CD4-positive, alpha-beta T cell treated with Interleukin-1 beta for 1 hour (primary cell): ENCODE measurements around the gene VBP1.
"Not testable (repeated sequence)": the region's sequence is repeated elsewhere in the genome, so short reads cannot be mapped to it uniquely, and the experiment has no call there.

Experiments
- DNase-seq, 2 donors: peaks; one replicate each; pipeline ENCODE4 v3.0.0-alpha.2; 2020 to 2022

VBP1 gene, protein sequence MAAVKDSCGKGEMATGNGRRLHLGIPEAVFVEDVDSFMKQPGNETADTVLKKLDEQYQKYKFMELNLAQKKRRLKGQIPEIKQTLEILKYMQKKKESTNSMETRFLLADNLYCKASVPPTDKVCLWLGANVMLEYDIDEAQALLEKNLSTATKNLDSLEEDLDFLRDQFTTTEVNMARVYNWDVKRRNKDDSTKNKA

DNA sequence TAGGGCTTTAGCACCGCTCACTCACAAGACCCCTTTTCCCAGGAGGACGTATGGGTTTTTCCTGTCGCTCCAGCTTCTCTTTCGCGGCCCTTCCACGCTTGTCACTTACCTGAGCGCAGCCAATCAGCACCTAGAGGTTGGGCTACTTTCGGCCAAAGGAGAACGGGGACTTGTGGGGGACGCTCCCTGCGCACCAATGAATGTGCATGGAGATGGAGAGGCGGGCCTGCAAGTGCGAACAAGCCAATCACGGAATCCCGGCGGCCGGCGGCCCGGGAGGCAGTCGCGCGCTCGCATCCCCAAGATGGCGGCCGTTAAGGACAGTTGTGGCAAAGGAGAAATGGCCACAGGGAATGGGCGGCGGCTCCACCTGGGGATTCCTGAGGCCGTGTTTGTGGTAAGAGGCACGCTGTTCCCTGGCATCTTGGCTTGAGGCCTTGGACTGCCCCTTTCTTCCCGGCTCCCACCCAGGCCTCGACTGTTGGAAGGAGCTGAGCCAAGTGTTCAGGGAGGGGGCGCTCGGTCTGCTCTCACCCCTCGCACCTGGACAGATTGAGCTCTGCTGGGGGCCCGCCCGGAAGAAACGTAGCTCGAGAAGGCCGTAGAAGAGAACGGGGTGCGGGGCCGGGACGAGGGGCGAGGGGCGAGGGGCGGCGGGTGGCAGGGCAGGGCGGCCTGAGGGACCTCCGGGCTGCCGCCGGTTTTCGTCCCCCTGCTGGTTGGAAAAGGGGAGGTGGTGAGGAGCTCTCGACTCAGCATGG is at the start of gene VBP1:
Gene VBP1, plus strand, starts transcription at position 282 of the 761 bp plus-strand sequence. Its CDS starts 23 bp downstream, at position 305.
- peak; percentile 89 to 91 for DNase-seq

DNA sequence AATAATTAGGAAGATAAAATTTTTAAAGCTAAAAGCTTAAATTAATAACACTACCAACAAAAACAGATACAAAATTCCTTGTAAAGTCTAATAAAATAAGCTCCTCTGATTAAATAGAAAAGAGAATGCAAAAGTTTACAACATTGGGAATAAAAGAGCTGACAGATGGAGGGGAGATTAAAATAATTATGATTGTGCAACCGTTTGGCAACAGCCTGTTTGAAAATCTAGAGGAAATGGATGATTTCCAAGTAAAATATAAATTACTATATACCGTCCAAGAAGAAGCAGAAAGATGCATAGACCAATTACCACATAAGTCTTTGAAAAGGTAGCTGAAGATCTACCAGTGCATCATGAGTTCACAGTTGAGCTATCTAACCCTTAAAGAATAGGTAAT is 46.4 kb upstream of the VBP1 start:
- no peak for DNase-seq

DNA sequence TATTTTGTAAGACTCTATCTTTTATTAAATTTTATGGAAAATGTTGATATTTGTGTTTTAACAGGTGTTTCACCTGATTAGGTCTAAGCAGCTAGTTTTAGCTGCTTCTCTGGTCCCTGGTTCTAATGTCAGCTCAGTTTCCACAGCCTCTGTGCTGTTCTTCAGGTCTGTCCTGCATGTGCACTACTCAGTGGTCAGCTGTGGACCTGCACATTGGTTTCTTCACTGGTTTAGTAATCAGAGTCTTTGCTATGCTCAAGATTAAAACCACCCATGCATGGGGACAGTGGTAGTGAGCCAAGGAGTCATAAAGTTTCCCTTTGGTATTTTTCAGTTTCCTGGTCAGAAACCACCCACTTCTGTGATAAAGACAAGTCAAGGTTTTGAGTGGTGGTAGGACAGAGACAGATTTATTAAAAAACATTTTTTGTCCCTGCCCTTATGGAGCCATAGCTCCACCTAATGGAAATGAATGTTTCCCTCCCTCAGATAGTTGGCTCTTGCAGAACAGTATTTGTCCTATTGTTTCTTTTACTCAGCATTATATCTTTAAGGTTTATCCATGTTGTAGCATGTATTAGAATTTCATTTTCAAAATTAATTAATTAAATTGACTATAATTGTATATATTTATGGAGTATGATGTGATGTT is 36.8 kb upstream of the VBP1 start:
- no peak for DNase-seq

DNA sequence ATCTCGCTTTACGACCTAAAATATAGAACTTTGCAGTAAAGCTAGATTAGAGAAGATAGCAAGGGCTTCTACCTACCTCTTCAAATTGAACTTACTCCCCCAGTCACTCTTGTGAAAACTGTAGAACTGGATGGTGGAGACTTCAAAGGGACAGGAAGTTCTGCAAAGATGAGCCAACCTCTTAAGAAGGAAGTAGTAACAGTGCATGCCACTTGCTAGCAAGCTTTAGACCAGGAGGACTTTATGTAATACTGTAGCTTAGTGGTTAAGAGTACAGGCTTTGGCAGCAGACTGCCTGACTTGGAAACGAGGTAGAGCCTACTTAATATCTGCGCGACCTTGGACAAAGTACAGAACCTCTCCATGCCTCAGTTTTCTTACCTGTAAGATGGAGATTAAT is 27.5 kb upstream of the VBP1 start:
- DNase-seq = peak; percentile 26 to 57

DNA sequence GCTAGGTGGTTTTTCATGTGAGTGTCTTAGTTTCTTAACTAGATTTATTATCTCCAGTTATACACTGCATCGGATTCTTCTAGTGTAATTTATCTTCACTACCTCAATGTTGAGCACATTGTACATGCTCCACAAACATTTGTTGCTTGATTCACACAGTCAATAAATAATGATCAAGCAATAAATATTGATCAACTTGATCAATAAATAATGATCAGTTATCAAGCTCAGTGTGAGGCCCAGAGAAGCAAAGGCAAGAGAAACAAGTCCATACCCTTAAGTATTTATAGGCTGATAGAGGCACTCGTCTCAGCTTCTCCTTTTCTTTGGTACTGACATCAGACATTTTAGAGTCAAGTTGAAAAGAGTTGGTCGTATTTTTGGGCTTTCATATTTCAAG is 5.1 kb upstream of the VBP1 start:
- DNase-seq = no peak

DNA sequence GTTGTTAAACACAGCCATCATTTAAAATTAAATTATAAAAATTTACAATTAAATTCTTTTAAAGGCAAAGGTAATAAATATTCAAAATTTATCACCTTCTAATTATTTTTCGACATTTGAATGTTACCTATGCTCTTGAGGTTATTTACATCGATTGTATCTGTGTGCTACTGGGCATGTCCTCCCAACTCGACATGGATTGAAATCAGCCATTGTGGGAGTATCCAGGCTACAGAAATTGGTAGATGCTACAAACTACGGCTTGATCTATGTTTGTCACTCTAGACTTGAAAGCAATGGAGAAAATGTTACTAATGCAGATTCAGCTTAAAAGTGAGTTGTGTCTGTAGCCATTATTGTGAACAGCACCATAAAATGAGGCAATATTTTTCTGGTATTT is 2.5 kb upstream of the VBP1 start:
- no peak for DNase-seq

DNA sequence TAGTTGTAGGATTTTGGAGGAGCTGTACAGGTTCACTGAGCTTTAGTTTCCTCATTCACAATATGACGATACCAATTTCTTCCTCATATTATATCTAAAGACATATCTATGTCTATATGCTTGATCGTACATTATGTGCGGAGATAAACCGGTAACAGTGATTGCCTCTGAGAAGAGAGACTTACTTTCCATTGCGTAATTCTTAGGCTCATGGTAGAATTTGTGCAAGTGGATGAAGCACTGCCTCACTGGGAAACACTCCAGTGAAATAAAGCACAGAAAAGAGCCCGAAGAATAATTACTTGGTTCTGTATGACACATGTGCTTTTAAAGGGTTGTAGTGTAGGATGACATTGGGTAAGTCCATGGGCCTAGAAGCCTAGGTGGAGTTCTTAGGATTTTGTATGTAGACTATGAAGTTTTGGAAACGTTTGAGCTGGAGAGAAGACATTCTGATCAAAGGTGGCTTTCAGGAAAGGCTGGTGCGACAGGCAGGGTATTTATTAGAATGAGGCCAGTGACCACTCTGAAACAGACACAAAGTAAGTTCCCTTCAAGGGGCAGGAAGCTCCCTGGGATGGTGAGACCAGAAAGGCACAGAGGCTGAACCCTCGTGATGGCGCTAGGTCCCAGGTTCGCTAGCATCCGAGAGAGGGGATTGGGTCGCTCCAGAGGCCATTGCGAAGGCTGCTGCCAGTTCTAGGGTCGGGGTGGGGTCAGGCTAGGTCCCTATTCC is 649 bp upstream of the VBP1 start:
- DNase-seq = no peak

DNA sequence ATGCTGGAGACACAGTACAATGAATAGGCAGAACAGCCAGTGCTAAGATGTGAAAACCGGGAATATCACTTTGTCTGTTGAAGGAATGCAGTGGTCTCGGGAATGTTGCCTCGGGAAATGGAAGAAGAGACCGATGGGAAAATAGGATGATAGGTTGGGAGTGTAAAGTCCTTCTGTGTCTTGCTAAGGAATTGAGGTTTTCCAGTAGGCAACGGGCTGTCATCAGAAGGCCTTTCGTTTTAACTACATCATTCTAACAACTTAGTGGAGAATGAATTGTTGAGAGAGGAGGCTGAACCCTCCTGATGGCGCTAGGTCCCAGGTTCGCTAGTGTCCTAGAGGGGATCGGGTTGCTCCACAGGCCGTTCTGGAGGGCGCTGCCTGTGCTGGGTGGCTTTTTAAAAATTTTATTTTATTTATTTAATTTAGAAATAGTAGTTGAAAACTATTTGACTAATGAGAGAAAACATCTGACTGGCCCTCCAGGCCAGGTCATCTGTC is 730 bp downstream of the VBP1 start:
- DNase-seq = no peak

DNA sequence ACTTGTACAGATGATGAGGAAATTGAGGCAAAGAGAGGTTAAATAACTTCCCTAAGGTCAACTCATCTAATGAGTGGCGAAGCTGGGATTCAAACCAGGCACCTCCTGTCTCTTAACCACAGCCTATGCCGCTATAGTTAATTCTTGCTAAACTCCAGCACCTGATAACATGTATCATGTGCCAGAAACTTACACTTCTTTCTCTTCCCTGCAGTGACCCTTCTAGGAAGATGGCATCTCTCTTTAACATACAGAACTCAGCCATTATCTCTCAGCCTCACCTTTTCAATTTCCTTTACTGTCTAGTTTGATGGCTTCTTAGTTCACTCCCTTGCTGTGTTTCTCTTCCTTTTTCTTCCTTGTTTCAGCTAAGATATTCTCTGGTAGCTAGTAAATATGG is 2.5 kb downstream of the VBP1 start:
- no peak for DNase-seq

DNA sequence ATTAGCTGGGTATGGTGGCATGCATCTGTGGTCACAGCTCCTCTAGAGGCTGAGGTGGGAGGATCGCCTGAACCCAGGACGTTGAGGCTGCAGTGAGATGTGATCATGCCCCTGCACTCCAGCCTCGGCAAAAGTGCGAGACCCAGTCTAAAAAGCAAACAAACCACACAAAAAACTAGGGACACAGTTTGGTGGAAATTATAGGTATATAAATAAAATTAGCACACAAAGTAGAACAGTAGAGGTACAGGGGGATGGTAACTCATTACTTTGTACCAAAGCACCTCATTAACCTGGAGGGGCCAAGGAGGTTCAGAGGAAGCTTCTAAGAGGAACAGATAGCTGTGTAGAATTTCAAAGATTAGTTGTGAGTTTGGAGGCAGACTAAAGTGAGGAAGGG is 5.1 kb downstream of the VBP1 start:
- no peak for DNase-seq

DNA sequence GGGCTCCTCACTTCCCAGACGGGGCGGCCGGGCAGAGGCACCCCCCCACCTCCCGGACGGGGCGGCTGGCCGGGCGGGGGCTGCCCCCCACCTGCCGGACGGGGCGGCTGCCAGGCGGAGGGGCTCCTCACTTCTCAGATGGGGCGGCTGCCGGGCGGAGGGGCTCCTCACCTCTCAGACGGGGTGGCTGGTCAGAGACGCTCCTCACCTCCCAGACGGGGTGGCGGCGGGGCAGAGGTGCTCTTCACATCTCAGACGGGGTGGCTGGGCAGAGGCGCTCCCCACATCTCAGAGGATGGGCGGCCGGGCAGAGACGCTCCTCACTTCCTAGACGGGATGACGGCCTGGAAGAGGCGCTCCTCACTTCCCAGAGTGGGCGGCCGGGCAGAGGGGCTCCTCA is 7.5 kb downstream of the VBP1 start:
- not testable (repeated sequence) for DNase-seq

DNA sequence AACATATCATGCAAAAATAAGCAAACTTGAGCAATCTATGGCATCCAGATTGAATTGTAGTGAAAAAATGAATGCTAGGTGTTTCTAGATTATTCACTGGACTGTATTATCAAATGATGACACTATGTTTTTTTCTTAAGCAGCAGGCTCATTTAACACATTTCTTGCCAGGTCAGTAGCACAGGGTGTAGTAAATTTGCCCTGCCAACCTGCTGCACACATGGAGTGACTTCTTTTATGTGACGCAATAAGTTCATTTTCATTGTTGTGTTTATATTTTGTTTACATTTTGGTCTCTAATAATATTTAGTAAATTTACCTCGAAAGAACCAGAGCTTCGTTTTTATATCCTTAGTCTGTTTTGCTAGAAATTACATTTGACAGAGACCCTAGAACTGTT is 9.5 kb downstream of the VBP1 start:
- no peak for DNase-seq

DNA sequence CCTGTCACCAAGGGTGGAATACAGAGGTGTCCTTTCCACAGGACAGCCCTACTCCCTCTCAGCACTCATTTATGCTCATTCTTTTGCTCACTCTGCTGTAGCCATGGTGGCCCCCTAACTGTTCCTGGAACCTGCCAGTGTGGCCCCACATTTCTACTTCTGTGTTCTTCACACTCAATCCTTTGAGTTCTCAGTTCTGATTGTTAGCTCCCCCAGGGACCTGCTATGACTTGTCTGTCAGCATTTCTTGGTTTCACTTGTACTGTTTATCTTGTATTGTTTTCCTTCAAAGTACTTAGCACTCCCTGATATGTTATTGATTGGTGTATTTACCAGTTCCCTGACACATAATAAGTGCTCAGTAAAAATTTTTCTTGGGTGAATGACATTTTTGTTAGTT is 14.9 kb downstream of the VBP1 start:
- DNase-seq = no peak

DNA sequence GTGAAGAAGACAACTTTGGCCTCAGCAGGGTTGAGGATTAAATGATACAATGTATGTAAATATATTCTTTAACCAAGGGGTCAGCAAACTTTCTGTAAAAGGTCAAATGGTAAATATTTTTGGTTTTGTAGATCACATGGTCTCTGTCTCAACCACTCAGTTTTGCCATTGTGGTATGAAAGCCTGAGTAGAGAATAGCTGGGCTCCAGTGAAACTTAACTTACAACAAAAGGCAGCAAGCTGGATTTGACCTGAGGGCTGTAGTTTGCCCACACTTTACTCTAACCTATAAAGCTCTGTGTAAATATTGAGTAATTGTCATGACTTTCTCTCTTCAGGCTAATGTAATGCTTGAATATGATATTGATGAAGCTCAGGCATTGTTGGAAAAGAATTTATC is 19.6 kb downstream of the VBP1 start:
- no peak for DNase-seq

DNA sequence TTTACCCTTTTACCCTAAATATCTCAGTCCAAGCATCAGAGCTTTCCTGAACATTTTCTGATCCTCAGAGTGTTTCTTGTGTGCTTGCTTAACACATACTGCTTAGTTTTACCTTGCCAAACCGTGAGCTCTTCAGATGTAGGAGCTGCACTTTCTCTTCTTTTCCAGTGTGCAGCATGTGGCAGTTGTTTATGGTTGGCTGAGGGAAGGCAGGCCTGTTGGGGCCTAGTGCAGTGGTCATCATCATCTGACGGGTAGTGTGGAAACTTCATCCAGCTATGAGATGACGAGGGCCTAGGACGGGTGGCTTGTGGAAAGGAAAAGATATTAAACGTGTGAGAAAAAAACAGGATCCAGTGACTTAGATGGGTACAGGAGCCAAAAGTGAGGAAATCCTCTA is 21.5 kb downstream of the VBP1 start:
- DNase-seq = no peak

DNA sequence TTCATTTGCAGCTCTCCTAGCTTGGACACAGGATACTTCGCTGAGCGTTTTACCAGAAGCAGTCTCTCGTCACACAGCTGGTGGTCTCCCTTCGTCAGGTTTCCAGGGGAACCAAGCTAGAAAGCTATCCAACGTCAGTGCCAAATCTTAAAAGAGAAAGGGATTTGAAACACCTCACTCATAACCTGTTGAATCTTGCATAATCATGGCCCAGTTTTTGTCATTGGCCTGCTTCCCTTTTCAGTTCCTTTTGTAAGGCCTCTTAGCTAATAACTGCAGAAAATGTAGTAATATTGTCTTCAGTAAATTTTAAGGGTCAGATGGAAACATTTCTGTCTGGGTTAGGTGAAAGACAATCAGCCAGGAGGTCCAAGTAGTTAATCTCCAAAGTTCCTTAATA is 26.0 kb downstream of the VBP1 start:
- DNase-seq = no peak

DNA sequence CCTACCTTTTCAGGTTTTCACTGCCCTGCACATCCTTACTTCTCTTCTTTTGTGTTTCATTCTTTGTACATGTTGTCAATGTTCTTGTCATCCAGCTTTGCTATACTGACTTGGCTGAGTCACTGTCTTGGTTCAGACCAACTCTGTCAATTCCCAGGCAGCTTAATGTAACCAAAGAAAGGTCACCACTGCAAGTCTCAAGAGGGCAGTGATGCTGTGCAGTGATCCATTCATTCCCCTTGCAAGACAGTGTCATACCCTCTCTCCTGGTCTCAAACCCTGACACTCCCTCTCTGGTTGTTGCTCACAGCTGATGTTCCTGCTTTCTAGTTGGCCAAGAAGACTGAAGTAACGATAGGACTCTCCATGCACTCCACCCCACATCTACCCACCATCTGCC is 30.5 kb downstream of the VBP1 start:
- DNase-seq = no peak

DNA sequence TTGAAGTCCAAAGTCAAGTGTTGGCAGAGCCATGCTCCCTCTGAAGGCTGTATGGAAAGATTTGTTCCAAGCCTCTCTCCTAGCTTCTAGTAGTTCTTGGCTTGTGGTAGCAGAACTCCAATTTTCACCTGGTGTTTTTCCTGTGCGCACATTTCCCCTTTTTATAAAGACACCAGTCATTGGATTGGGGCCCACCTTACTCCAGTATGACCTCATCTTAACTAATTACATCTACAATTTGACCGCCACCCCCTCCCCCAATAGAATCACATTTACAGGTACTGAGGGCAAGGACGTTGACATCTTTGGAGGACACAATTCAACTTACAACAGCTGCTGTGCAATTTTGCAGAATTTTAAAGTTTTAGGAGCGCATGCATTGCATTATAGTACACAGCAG is 31.2 kb downstream of the VBP1 start:
- no peak for DNase-seq

DNA sequence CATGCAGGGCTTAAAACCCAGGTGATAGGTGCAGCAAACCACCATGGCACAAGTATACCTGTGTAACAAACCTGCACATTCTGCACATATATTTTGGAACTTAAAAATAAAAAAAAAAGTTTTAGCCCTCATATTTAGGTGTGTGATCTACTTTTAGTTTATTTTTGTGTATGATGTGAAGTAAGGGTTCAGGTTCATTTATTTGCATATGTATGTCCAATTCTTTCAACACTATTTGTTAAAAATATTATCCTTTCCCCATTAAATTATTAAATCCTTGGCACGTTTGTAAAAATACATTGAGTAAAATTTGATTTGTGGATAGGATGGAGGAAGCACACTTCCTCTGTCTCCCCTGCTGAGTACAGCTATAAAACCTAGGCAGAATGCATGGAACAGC is 35.1 kb downstream of the VBP1 start:
- no peak for DNase-seq

DNA sequence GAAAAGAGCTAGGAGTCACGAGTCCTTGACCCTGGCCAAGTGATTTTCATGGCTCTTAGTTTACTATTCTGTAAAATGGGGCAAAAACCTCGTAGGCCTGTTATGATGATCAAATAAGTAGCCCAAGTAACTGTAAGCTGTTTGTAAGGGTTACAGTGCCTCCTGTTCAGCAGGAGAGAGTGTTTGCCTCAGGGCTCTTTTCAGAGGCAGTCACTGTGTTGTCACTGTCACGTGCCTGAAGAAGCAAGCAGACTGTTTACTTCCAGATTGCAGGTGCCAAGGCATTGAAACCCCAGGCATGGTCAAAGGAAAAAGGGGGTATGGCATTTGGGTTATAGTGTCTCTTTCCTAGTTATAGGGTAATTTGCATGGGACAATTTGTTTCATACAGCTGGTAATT is 43.5 kb downstream of the VBP1 start:
- DNase-seq = no peak

DNA sequence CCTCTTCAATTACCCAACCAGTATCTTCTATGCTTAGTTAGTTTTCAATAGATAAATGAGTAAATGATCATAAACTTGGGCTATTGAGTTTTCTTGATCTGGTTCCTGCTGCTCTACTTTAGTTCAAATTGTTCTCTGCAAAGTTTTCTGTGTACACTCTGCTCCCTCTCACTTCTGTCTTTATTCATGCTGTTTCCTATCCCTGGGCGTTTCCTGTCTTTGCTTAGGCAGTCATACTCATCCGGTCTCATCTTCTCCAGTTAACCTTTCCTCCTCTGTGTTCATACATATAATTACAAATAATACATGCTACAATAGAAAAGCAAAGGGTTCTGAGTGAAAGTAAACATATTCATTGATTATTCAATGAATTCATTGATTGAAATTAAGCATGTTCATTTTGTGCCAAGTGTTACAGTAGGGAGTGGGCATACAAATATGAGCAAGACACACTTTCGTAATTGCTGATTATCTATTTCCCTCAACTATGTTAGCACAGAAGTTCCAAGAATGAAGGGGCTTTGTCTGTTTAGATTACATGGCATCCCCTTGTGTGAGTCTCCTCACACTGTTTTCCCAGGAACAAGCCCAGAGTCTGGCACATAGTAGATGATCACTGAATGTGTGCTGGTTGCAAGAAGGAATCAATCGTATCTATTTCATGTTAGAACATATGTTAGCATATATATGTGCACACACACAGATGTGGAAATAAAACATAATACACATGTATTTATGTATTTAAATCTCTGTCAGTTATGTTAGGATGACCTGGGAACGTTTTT is 46.9 kb downstream of the VBP1 start:
- peak in 1 of 2 donors; percentile 12 for DNase-seq

DNA sequence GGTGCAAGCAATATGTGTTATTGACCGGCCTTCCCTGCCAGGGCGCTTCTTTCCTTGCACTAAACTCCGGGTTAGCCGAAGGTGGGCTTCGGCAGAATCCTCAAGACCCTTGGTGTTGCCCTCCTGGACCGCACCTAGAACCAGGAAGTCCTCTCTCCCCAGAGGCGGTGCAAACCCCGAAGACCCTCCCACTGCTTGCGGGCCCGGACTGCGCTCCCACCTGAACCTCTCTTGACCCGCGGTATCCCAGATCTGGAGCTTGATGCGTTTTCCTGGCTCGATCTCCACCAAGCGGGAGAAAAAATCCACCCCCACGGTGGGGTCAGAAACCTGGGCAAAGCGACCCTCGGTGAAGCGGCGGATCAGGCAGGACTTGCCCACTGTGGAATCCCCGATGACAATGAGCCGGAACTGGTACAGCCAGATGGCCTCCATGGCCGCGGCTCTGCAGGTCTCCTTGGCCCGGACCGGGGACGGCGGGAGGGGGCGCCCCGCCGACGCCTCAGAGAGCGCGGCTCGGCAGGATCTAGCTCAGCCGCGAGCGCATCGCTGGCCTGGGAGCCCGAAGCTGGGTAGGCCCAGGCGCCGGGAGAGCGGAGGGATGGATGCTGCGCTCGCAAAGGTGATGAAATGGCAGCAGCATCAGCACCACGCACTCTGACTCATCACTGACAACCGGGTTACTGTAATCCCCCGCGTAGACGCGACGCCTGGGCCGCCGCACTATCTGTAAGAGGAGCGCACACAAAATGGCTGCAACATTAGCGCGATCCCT is 47.8 kb downstream of the VBP1 start, which contains the start of gene RAB39B:
Gene RAB39B, minus strand, starts transcription at position 638 of the 775 bp plus-strand sequence. Its CDS starts 203 bp downstream, at position 435.
- peak; percentile 68 for DNase-seq
